Keratinocyte (primary cell): ENCODE data around the gene MRFAP1. TPM values are rescaled to one million over a fixed set of nuclear protein-coding genes. Genes with fewer than 3 reads are reported as not detected.

Source experiments
- DNase-seq: peaks from one replicate; pipeline ENCODE4 v3.0.0-alpha.2; 2011; ENCODE audit warnings: low read depth, missing footprints, low spot score
- FAIRE-seq: peaks from 2 replicates; lab custom pipeline; 2011; peaks lifted over from hg19 to GRCh38; lab: Jason Lieb, UNC
- H2AFZ ChIP-seq: 2 replicates; pipeline ENCODE4 v1.6.0; 2012; ENCODE audit warnings: low read length, control low read depth, inconsistent platforms; ENCODE audit not compliant: control insufficient read depth
- H3K27ac ChIP-seq: 2 replicates; pipeline ENCODE4 v1.5.1; 2011; ENCODE audit warnings: low read length; ENCODE audit not compliant: control insufficient read depth, insufficient read depth
- H3K27me3 ChIP-seq: 3 replicates; pipeline ENCODE4 v1.6.0; 2011; ENCODE audit warnings: low read length; ENCODE audit not compliant: control insufficient read depth, insufficient read depth; ENCODE audit errors: extremely low read depth
- H3K36me3 ChIP-seq, 2 experiments: 2 replicates in 1 of 2; 3 replicates in 1 of 2; pipeline ENCODE4 v1.5.1; 2011; ENCODE audit warnings: low read length in 2 of 2, mild to moderate bottlenecking in 1 of 2; ENCODE audit not compliant: control insufficient read depth in 2 of 2, insufficient read depth in 2 of 2; ENCODE audit errors: extremely low read depth in 1 of 2
- H3K4me1 ChIP-seq: 3 replicates; pipeline ENCODE4 v1.5.1; 2011; ENCODE audit warnings: low read length; ENCODE audit not compliant: control insufficient read depth, insufficient read depth; ENCODE audit errors: extremely low read depth
- H3K4me2 ChIP-seq: 3 replicates; pipeline ENCODE4 v1.6.0; 2011; ENCODE audit warnings: low read depth, low read length; ENCODE audit not compliant: control insufficient read depth, insufficient read depth; ENCODE audit errors: extremely low read depth
- H3K4me3 ChIP-seq, 3 experiments: fragments of 200-600 bp in 1 of 3; sonication (generic) in 1 of 3; 2 replicates in 2 of 3; 3 replicates in 1 of 3; pipeline ENCODE4 v1.5.1; 2011 to 2016; ENCODE audit warnings: low read length in 3 of 3, mild to moderate bottlenecking in 3 of 3, control low read depth in 2 of 3, inconsistent platforms in 1 of 3, low read depth in 1 of 3, mixed read lengths in 1 of 3, mixed run types in 1 of 3, moderate library complexity in 1 of 3; ENCODE audit not compliant: control insufficient read depth in 2 of 3, insufficient read depth in 2 of 3; ENCODE audit errors: extremely low read depth in 1 of 3
- H3K79me2 ChIP-seq: 2 replicates; pipeline ENCODE4 v1.6.0; 2012; ENCODE audit warnings: low read length; ENCODE audit not compliant: control insufficient read depth, insufficient read depth
- H3K9ac ChIP-seq: 3 replicates; pipeline ENCODE4 v1.6.0; 2011; ENCODE audit warnings: low read length; ENCODE audit not compliant: control insufficient read depth, insufficient read depth; ENCODE audit errors: extremely low read depth
- H3K9me1 ChIP-seq: 3 replicates; pipeline ENCODE4 v1.6.0; 2011; ENCODE audit warnings: low read length; ENCODE audit not compliant: control insufficient read depth, insufficient read depth; ENCODE audit errors: extremely low read depth
- H3K9me3 ChIP-seq: 2 replicates; pipeline ENCODE4 v1.5.1; 2012; ENCODE audit warnings: low read depth, low read length; ENCODE audit not compliant: control insufficient read depth
- H4K20me1 ChIP-seq: 3 replicates; pipeline ENCODE4 v1.6.0; 2011; ENCODE audit warnings: low read length; ENCODE audit not compliant: control insufficient read depth, insufficient read depth; ENCODE audit errors: extremely low read depth
- CTCF ChIP-seq, 3 experiments: IDR thresholded peaks in 1 of 3; conservative IDR thresholded peaks in 1 of 3; optimal IDR thresholded peaks in 1 of 3; 2 replicates in 2 of 3; 3 replicates in 1 of 3; pipeline versions ENCODE3 to v1.5.1; 2011; ENCODE audit warnings: low read length in 3 of 3, mild to moderate bottlenecking in 3 of 3, moderate library complexity in 2 of 3, control low read depth in 1 of 3, inconsistent platforms in 1 of 3; ENCODE audit not compliant: insufficient read depth in 2 of 3; ENCODE audit errors: extremely low read depth in 1 of 3
- EZH2 ChIP-seq: IDR thresholded peaks from one replicate; pipeline ENCODE4 v1.6.1; 2012; ENCODE audit warnings: inconsistent platforms, mild to moderate bottlenecking, low read length, moderate library complexity
- dilution Hi-C: fragments of 300-500 bp; cut with MboI; formaldehyde crosslinking; loops from one replicate; pipeline ENCODE4 v1.7.0; 2020; ENCODE audit warnings: low sequenced_read_pairs; ENCODE audit not compliant: extremely low pct_ligation_motif_present
- polyA plus RNA-seq, 5 experiments: library from polyadenylated mRNA; depleted of rRNA in 3 of 5; stranded (reverse) in 3 of 5; stranded (forward) in 1 of 5; unstranded in 1 of 5; fragments of >200 nt; gene quantifications; 1 replicate in 1 of 5; 2 replicates in 3 of 5; 3 replicates in 1 of 5; pipeline versions ENCODE4 v1.2.1 to v1.2.3, GENCODE V29; 2011 to 2012; ENCODE audit warnings: missing spikeins in 2 of 5, low read depth in 1 of 5, low replicate concordance in 1 of 5

Gene MRFAP1
- polyA plus RNA-seq, 1 donor (not counting 4 experiments of a cell fraction or from before 2014, with no cell fraction given): 275 TPM

- Histone ChIP-seq H2AFZ (no peak overlapping the region), H4K20me1 (no peaks in the 10 kb centered on the region), H3K27ac (no peak overlapping the region), H3K36me3 (peaks cover 0 to 14% of the 10 kb centered on the region in 2 experiments), H3K79me2 (no peaks in the 10 kb centered on the region), H3K27me3 (no peaks in the 10 kb centered on the region), H3K9me1 (no peaks in the 10 kb centered on the region), H3K9me3 (no peaks in the 10 kb centered on the region), H3K4me2 (no peak overlapping the region), H3K9ac (no peak overlapping the region), H3K4me3 (no peak overlapping the region), H3K4me1 (no peaks in the 10 kb centered on the region)
- TF ChIP-seq EZH2: no peak
- no peak for TF ChIP-seq CTCF (optimal IDR thresholded peaks at IDR 0.05 in 1 of 3, IDR thresholded peaks at IDR 0.05 in 1 of 3, conservative IDR thresholded peaks at IDR 0.05 in 1 of 3; ENCODE audit: extremely low read depth in 1 of 3, insufficient read depth in 2 of 3, low read length in 3 of 3)
- DNase-seq (no peak), FAIRE-seq (no peak)
- dilution Hi-C loops: no loop called here
Measured at GRCh38 chr4:6598127-6598526, 42.4 kb upstream of the MRFAP1 start.

- H3K9me1 ChIP-seq: no peaks in the 10 kb centered on the region
- H3K9ac ChIP-seq: no peak overlapping the region
- DNase-seq (no peak), FAIRE-seq (no peak)
- no peaks in the 10 kb centered on the region for H3K79me2 ChIP-seq
- H3K36me3 ChIP-seq: peaks cover 0 to 13% of the 10 kb centered on the region in 2 experiments
- no peaks in the 10 kb centered on the region for H3K27me3 ChIP-seq
- no peak overlapping the region for H2AFZ ChIP-seq
- no peak for TF ChIP-seq EZH2
- TF ChIP-seq CTCF (optimal IDR thresholded peaks at IDR 0.05 in 1 of 3, IDR thresholded peaks at IDR 0.05 in 1 of 3, conservative IDR thresholded peaks at IDR 0.05 in 1 of 3; ENCODE audit: extremely low read depth in 1 of 3, insufficient read depth in 2 of 3, low read length in 3 of 3): no peak
- H3K4me3 ChIP-seq: no peak overlapping the region
- H4K20me1 ChIP-seq: no peaks in the 10 kb centered on the region
- no peak overlapping the region for H3K4me2 ChIP-seq
- no peak overlapping the region for H3K27ac ChIP-seq
- no peaks in the 10 kb centered on the region for H3K4me1 ChIP-seq
- dilution Hi-C loops: no loop called here
- H3K9me3 ChIP-seq: no peaks in the 10 kb centered on the region
Measured at GRCh38 chr4:6598641-6599040, 41.8 kb upstream of the MRFAP1 start.
